Cardiac muscle cell (in vitro differentiated cells and primary cell): ENCODE results near the gene SZRD1. TPM values are rescaled to one million over a fixed set of nuclear protein-coding genes. Genes with fewer than 3 reads are reported as not detected.
A peak's percentile ranks its signal among the peaks of the same experiment; 100 is the strongest.

Experiments used
- DNase-seq, 2 donors: peaks; one replicate each; pipeline versions ENCODE4 v3.0.0 to v3.0.0-alpha.2; 2010 to 2017; ENCODE audit warnings: low read depth in 1 of 2, low spot score in 1 of 2
- H3K27ac ChIP-seq: fragments of 200-600 bp; sonication (generic); 2 replicates; pipeline ENCODE4 v1.5.1; 2016
- H3K27me3 ChIP-seq: fragments of 200-600 bp; sonication (generic); 2 replicates; pipeline ENCODE4 v1.6.0; 2016; ENCODE audit warnings: control low read depth
- H3K36me3 ChIP-seq: fragments of 200-600 bp; sonication (generic); 2 replicates; pipeline ENCODE4 v1.5.1; 2016; ENCODE audit warnings: control low read depth
- H3K4me1 ChIP-seq: fragments of 200-600 bp; sonication (generic); 2 replicates; pipeline ENCODE4 v1.8.1; 2017; ENCODE audit warnings: low read depth, mild to moderate bottlenecking, mixed run types
- H3K4me3 ChIP-seq: fragments of 200-600 bp; sonication (generic); 2 replicates; pipeline ENCODE4 v1.5.1; 2016; ENCODE audit warnings: mild to moderate bottlenecking
- H3K9me3 ChIP-seq: fragments of 200-600 bp; sonication (generic); 2 replicates; pipeline ENCODE4 v1.5.1; 2017; ENCODE audit warnings: low read depth, mild to moderate bottlenecking, control low read depth
- polyA plus RNA-seq: library from polyadenylated mRNA; unstranded; fragments of >200 nt; fragmentation: Nextera tagmentation; extraction: Ambion mirVana; gene quantifications from 2 replicates; pipeline ENCODE4 v1.2.1, GENCODE V29; 2016
- total RNA-seq: library from RNA; depleted of rRNA; stranded (reverse); fragments of >200 nt; gene quantifications from 2 replicates; pipeline ENCODE4 v1.2.3, GENCODE V29; 2016
- TF ChIP-seq, protein P1 (sequence below): IDR thresholded peaks from 2 replicates; pipeline ENCODE4 v1.5.1; 2012; ENCODE audit warnings: low read depth, mild to moderate bottlenecking, low read length

SZRD1 gene
- total and polyA plus RNA-seq, 2 experiments from 2014 or later: 53.1 to 81.7 TPM

DNA sequence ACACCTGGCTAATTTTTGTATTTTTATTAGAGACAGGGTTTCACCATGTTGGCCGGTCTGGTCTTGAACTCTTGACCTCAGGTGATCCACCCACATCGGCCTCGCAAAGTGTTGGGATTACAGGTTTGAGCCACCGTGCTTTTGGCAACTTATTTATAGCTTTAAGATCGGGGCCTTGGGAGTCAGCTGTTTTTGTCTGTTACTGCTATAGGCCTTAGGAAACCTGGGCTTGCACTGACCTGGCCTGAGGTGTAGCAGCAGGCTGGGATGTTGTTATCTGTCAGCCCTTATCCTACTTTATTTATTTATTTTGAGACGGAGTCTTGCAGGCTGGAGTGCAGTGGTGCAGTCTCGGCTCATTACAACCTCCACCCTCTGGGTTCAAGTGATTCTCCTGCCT, 11.4 kb downstream of the SZRD1 start:
- H3K36me3 ChIP-seq: no peaks in the 10 kb centered on the region
- TF ChIP-seq, protein P1, sequence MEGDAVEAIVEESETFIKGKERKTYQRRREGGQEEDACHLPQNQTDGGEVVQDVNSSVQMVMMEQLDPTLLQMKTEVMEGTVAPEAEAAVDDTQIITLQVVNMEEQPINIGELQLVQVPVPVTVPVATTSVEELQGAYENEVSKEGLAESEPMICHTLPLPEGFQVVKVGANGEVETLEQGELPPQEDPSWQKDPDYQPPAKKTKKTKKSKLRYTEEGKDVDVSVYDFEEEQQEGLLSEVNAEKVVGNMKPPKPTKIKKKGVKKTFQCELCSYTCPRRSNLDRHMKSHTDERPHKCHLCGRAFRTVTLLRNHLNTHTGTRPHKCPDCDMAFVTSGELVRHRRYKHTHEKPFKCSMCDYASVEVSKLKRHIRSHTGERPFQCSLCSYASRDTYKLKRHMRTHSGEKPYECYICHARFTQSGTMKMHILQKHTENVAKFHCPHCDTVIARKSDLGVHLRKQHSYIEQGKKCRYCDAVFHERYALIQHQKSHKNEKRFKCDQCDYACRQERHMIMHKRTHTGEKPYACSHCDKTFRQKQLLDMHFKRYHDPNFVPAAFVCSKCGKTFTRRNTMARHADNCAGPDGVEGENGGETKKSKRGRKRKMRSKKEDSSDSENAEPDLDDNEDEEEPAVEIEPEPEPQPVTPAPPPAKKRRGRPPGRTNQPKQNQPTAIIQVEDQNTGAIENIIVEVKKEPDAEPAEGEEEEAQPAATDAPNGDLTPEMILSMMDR: no peak
- no peak overlapping the region for H3K27ac ChIP-seq
- DNase-seq: no peak
- H3K4me3 ChIP-seq: no peak overlapping the region
- peaks cover 17% of the 10 kb centered on the region for H3K4me1 ChIP-seq
- no peaks in the 10 kb centered on the region for H3K27me3 ChIP-seq
- no peaks in the 10 kb centered on the region for H3K9me3 ChIP-seq

- H3K27me3 ChIP-seq: no peaks in the 10 kb centered on the region
- no peak overlapping the region for H3K27ac ChIP-seq
- H3K9me3 ChIP-seq: no peaks in the 10 kb centered on the region
- TF ChIP-seq, protein P1: no peak
- H3K36me3 ChIP-seq: no peaks in the 10 kb centered on the region
- H3K4me3 ChIP-seq: no peak overlapping the region
- no peak for DNase-seq
- peaks cover 12% of the 10 kb centered on the region for H3K4me1 ChIP-seq
Measured at GRCh38 chr1:16380868-16381267, 13.8 kb downstream of the SZRD1 start.

GRCh38 chr1:16383888-16384287, 16.8 kb downstream of the SZRD1 start:
- H3K4me1 ChIP-seq: peaks cover 3% of the 10 kb centered on the region
- TF ChIP-seq, protein P1: no peak
- no peaks in the 10 kb centered on the region for H3K36me3 ChIP-seq
- H3K27ac ChIP-seq: no peak overlapping the region
- H3K4me3 ChIP-seq: no peak overlapping the region
- no peaks in the 10 kb centered on the region for H3K9me3 ChIP-seq
- DNase-seq: no peak
- no peaks in the 10 kb centered on the region for H3K27me3 ChIP-seq

GRCh38 chr1:16385659-16386453, 18.8 kb downstream of the SZRD1 start:
- Histone ChIP-seq H3K4me1 (peaks cover 6% of the 10 kb centered on the region), H3K27me3 (no peaks in the 10 kb centered on the region), H3K9me3 (no peaks in the 10 kb centered on the region), H3K27ac (peak overlapping the region; percentile 1), H3K36me3 (no peaks in the 10 kb centered on the region), H3K4me3 (no peak overlapping the region)
- DNase-seq: no peak
- TF ChIP-seq, protein P1: no peak

GRCh38 chr1:16386454-16387113, 19.5 kb downstream of the SZRD1 start:
- peak in 1 of 2 donors; percentile 69 for DNase-seq
- Histone ChIP-seq H3K4me3 (no peak overlapping the region), H3K4me1 (peaks cover 6% of the 10 kb centered on the region), H3K27ac (peak overlapping the region; percentile 1), H3K27me3 (no peaks in the 10 kb centered on the region), H3K9me3 (no peaks in the 10 kb centered on the region), H3K36me3 (no peaks in the 10 kb centered on the region)
- TF ChIP-seq, protein P1: no peak
